SK-N-MC (cell line): ENCODE results near the gene FOXP1.

ENCODE experiments used
- EZH2 ChIP-seq: fragments of 200-600 bp; sonication (generic); IDR thresholded peaks from one replicate; pipeline ENCODE4 v1.6.1; 2017; ENCODE audit warnings: antibody characterized with exemption
- POLR2AphosphoS5 ChIP-seq: IDR thresholded peaks from 2 replicates; pipeline ENCODE4 v1.6.1; 2012; ENCODE audit warnings: mild to moderate bottlenecking, low read depth, low read length, borderline replicate concordance

- TF ChIP-seq POLR2AphosphoS5, result no peak
- TF ChIP-seq EZH2, result no peak
Measured at GRCh38 chr3:71251156-71251775, 332.3 kb downstream of the FOXP1 start.
